GM21717 (cell line): ENCODE measurements around the gene NR5A1.

Experiments
- ATAC-seq: cut with Tn5 transposase; IDR thresholded peaks from one replicate; pipeline ENCODE4 v1.9.1; 2021; ENCODE audit warnings: mild to moderate bottlenecking, moderate library complexity; ENCODE audit not compliant: unreplicated experiment

The NR5A1 gene

GRCh38 chr9:124514874-124515273, 7.7 kb upstream of the NR5A1 start:
- no peak for ATAC-seq

- no peak for ATAC-seq
These were observed 6.9 kb upstream of the NR5A1 start for GRCh38 chr9:124514125-124514524.

GRCh38 chr9:124513376-124513994, 6.3 kb upstream of the NR5A1 start:
- no peak for ATAC-seq

GRCh38 chr9:124512806-124513204, 5.6 kb upstream of the NR5A1 start:
- no peak for ATAC-seq

DNA sequence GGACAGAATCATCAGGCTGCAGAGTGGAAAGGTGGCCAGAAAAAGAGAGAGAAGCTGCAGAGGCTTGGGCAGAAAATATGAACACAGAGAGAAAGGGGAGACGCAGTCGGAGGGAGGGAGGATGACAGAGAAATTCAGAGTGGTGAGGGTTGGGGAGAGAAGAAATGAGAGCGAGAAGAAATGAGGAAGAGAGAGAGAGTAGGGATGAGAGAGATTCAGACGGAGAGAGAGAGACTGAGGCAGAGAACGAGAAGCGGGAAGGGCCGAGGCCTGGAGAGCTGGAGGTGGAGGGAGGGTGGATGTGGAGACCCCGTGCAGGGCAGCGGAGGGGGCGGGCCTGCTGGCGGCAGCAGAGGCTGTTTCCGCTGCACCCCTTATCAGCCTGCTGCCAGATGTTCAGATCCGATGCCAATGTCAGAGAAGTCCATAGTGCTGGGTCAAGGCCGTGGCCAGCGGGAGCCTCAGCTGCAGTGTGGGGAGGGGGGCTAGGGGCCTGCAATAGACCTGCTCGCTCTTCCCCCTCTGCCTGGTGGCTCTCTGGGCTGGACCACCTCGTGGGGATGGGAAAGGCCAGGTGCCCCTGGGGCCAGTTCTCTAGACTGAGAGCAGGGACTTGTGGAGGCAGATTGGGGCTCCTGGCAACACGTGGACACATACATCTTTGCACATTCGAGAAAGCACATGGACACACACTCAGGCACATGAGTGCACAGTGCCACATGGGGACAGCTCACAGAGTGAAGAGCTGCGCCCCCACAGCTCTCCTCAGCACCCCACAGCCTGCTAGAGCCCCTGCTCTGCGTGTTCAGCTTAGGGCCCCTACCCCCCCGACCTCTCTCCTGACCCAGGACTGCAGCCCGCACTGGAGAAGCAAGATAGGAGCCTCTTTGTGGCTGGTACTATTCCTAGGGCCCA, 4.9 kb upstream of the NR5A1 start:
- no peak for ATAC-seq

- no peak for ATAC-seq
These were observed 4.2 kb upstream of the NR5A1 start for GRCh38 chr9:124511426-124511840.

DNA sequence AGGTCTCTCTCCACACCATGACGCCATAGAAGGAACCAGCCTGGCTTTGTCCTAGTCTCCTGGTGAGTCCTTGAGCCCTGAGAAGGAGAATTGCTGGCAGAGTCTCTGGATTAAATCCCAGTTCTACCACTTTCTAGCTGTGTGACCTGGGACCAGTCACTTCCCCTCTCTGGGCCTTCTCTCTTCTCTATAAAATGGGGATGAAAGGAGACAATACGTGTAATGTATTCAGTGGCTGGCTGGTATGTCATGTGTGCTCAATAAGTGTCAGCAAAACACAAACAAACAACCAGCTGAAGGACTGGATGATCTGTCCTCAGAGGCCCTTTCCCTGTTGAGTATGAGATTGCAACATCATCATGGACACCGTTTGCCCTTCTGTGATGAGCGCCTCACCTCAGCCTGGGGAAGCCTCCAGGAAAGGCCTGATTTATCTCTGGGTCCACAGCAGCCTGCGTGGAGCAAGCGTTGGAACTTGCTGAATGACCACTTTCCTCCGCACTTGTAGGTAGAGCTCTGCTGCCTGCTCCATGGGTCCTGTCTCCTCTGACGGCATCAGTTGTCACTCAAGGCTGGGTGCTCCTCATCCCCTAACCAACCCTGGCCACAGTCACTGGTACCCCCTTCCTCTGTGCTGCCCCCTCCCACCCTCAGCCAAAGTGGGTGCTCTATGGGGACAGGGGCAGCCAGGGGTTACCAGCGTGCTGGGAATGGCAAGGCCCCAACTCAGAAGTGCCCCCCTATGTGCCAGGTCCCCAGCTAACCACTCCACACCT, 3.6 kb upstream of the NR5A1 start:
- ATAC-seq, result no peak

- no peak for ATAC-seq
These were observed 753 bp upstream of the NR5A1 start for GRCh38 chr9:124507880-124508423.

GRCh38 chr9:124506433-124506832, 766 bp downstream of the NR5A1 start:
- no peak for ATAC-seq

DNA sequence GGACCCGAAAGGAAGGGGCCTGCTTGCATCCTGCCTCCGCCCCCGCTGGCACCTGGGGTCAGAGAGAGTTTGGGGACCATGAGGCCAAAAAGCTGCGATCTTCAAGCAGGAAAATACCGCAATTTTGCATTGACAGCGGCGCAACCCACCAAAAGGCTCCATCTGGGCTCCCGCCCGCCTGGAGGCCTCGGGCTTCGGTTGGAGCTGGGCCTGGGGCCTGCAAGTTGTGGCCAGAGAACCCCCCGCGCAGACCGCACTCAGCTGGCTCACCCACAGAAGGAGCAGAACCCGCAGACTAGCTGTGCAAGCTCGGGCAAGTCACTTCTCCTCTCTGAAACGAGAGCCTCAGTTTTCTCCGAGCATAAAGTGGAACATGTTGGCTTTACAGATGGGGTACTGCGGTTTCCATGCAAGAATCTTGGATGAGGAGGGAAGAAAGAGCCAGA, 1.3 kb downstream of the NR5A1 start:
- no peak for ATAC-seq

DNA sequence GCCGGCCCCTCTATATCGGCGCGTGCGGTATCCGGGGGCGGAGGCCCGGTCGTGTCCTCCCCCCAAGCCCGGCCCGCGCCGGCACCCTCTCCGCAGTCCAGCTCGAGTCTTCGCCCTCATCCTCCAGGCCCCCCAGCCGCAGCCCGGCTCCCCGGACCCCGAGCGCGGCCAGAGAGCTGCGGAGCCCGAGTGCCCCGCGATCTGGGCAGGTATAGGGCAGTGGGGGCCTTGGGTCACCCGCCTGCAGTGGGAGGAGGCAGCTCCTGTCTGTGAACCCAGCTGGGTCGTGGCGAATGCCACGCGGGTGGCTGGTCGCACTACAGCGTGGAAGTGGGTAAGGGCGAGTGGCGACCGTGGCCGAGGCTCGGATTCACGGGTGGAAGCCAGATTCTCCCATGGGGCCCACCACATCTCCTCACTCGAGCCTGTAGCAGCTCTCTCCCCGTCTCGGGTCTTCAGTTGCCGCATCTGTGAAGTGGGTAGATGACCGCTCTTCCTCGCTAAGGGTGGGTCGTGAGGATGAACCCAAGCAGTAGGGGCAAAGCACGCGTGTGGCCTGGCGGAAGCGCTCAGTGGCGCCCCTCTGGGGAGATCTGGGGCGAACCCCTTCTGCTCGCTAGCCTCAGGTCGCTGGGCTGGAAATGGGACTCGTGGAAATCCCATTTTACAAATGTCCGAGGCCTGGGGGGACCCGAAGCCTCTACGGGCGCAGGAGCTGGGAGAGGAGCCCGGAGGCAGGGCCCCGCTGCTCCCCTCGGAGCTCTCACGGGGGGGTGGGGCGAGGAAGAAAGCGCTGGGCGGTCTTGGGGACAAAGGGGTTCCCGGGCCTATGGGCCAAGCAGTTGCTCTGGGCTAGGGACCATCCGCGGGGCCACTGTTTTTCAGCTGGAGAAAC, 1.9 kb downstream of the NR5A1 start:
- ATAC-seq, result no peak

GRCh38 chr9:124504530-124505005, 2.6 kb downstream of the NR5A1 start:
- ATAC-seq, result no peak

DNA sequence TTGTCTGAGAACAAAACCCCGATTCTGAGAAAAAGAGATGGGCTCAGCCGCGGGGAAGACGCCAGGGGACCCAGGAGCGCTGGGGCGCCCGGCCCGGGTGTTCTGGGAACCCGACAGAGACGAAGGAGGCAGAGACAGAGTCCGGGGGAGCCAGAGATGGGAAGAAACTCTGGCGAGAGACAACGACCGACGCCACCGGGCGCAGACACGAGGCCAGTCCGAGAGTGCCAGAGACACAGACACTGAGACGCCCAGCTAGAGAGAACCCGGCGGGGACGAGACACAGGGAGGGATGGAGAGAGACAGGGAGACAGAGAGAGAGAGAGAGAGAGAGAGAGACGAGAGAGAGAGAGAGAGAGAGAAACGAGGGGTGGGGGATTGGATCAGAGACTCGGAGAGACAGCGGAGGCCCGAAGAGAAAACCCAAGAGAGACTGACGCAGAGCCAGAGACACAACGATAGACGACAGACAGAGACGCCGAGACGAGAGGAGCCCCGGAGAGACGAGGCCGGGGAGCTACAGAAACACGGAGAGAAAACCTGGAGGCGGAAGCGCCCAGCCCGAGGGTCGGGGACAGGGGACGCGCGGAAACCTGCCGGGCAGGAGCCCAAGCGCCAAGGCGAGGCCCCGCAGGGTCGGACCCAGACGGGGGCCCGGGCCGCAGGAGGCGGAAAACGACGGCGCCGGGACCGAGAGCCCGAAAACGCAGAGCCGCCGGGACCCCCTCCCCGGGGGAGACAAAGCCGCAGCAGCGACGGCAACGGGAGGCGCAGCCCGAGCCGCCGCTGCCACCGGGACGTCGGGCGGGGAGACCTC, 3.3 kb downstream of the NR5A1 start:
- no peak for ATAC-seq

DNA sequence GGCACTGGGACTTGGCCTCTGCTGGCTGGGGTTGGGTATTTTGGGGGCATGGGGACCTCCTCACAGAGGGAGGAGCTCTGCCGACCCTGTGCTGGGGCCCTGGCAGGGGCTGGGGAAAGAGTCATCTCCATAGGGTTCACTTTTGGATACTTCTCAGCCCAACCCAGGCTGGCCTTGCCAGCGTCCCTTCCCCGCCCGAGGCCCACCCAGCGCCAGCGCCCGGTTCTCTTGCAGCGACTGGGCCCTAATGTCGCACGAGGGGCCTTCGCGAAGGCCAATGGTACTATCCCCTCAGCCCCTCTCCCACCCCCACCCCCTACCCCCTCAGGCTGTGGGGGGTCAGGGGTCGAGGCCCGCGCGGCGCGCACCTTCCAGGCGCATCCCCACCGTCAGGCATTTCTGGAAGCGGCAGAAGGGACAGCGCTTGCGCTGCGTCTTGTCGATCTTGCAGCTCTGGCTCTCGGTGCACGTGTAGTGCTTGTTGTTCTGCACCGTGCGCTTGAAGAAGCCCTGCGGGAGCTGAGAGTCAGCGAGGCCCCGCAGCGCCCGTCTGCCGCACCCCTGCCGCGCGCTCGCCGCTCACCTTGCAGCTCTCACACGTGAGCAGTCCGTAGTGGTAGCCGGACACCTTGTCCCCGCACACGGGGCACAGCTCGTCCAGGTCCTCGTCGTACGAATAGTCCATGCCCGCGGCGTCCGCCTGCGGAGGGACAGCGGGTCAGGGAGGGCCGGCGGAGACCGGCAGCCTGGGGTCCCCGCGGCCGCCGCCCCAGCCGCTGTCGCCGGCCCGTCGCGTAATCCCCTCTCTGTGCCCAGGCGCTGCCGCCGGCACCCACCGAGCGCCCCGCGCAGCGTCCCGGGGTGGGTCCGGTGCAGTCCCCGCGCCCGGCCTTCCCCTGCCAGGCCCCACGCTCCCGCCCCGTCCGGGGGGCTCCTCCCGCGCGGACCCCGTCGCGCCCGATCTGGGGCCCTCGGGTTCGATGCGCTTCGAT, 4.2 kb downstream of the NR5A1 start:
- no peak for ATAC-seq

- ATAC-seq, result no peak
These were observed 5.4 kb downstream of the NR5A1 start for GRCh38 chr9:124501771-124502320.

DNA sequence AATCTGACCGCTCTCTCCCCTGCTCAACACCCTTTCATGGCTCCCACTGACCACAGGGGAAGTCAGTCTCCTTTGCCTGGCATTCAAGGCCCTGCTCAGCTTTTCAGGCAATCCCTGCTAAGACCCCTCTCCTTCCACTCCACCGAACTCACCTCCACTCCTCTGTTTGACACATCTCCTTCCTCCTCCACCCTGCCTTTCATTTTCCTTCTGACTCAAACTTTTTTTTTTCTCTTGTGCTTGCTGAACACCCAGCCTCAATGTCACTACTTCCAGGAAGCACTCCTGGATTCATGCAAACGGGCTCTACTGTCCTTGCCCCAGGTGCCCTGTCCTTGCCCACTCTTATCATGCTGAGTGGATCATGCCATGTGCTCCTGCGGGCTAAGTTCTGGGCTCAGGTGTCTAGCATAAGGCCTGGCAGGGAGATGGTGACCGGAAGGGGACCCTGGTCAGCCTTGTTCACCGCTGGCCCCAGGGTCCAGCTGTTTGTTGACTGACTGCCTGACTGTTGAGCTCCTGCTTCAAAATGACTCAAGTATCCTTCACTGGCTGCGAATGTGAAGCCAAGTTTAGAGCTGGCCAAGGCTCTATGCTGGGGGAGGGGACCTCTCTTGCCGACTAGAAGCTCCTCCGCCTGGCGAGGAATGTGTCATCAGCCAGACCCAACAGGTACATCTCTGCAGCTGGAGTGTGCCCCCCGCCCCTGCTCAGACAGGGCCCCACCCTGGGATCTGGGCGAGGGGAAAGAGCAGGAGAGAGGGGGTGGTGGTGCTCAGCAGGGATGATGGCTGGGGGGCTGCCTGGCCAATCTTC, 6.2 kb downstream of the NR5A1 start:
- ATAC-seq, result no peak
